HCT116 (cell line): ENCODE data around the gene GNB2. TPM values are rescaled to one million over a fixed set of nuclear protein-coding genes. Genes with fewer than 3 reads are reported as not detected.

Experiments used
- ATAC-seq: fragments of 200-7000 bp; cut with Tn5 transposase; 2 replicates; pipeline ENCODE4 v1.9.1; 2020; ENCODE audit warnings: mild to moderate bottlenecking, moderate library complexity
- BruUV-seq: library from RNA; stranded (reverse); fragments of 400-500 nt; replicated peaks from 2 replicates; lab custom pipeline; 2021; lab: Mats Ljungman, UMichigan
- CTCF ChIA-PET: fragments of 300-600 bp; sonication (Branson Sonifier 250); formaldehyde crosslinking; loops from one replicate; lab custom pipeline; 2021; ENCODE audit warnings: antibody characterized with exemption; lab: Charles Lee
- POLR2A ChIA-PET: fragments of 300-600, 350-600 bp; sonication (Branson Sonifier 250); formaldehyde crosslinking; loops from one replicate; lab custom pipeline; 2021; ENCODE audit warnings: antibody characterized with exemption; lab: Charles Lee
- RAD21 ChIA-PET, 2 experiments: fragments of 300-600 bp; sonication (Branson Sonifier 250); formaldehyde crosslinking; loops; one replicate each; lab custom pipeline; 2023; ENCODE audit warnings: low total read pairs in 2 of 2; ENCODE audit not compliant: uncharacterized antibody in 2 of 2, unreplicated experiment in 2 of 2, low non-redundant PET in 1 of 2; lab: Charles Lee
- DNase-seq: peaks from one replicate; pipeline ENCODE4 v3.0.0-alpha.2; 2010; ENCODE audit warnings: low read depth, low spot score
- H2AFZ ChIP-seq: fragments of 200-600 bp; shearing (Covaris generic), sonication (generic); 2 replicates; pipeline ENCODE4 v1.6.1; 2017; ENCODE audit warnings: low read depth, mixed run types, mixed read lengths, antibody characterized with exemption, low read length; ENCODE audit not compliant: poor library complexity, severe bottlenecking
- H3K27ac ChIP-seq: 2 replicates; pipeline ENCODE4 v1.5.1; 2012; ENCODE audit warnings: low read depth, low read length
- H3K27me3 ChIP-seq: fragments of 200-600 bp; sonication (generic); 2 replicates; pipeline ENCODE4 v1.6.1; 2016; ENCODE audit warnings: mixed run types, low read length, mixed read lengths; ENCODE audit not compliant: insufficient read depth
- H3K36me3 ChIP-seq, 2 experiments: fragments of 200-500 bp in 1 of 2; fragments of 200-600 bp in 1 of 2; sonication (Bioruptor generic) in 1 of 2; sonication (generic) in 1 of 2; 2 replicates each; pipeline versions ENCODE4 v1.5.1 to v1.6.1; 2014 to 2016; ENCODE audit warnings: low read length in 2 of 2, inconsistent platforms in 1 of 2, mixed read lengths in 1 of 2, mixed run types in 1 of 2; ENCODE audit not compliant: insufficient read depth in 2 of 2, control insufficient read depth in 1 of 2
- H3K4me1 ChIP-seq, 2 experiments: fragments of 200-600 bp in 1 of 2; sonication (generic) in 1 of 2; 2 replicates each; pipeline versions ENCODE4 v1.5.1 to v1.6.1; 2012 to 2017; ENCODE audit warnings: low read length in 2 of 2, inconsistent platforms in 1 of 2, mild to moderate bottlenecking in 1 of 2, mixed read lengths in 1 of 2, mixed run types in 1 of 2, moderate library complexity in 1 of 2; ENCODE audit not compliant: insufficient read depth in 2 of 2, control insufficient read depth in 1 of 2
- H3K4me2 ChIP-seq: fragments of 200-600 bp; sonication (generic); 2 replicates; pipeline ENCODE4 v1.6.1; 2017; ENCODE audit warnings: mixed run types, low read length, mixed read lengths
- H3K4me3 ChIP-seq, 2 experiments: fragments of 200-600 bp in 1 of 2; sonication (generic) in 1 of 2; replicated peaks in 1 of 2; 2 replicates each; pipeline ENCODE4 v1.5.1; 2011 to 2016; ENCODE audit warnings: low read length in 2 of 2, control low read depth in 1 of 2, low read depth in 1 of 2, mild to moderate bottlenecking in 1 of 2, mixed read lengths in 1 of 2, mixed run types in 1 of 2
- H3K79me2 ChIP-seq: fragments of 200-600 bp; sonication (generic); 2 replicates; pipeline ENCODE4 v1.6.1; 2017; ENCODE audit warnings: mild to moderate bottlenecking, mixed run types, low read length, moderate library complexity, mixed read lengths; ENCODE audit not compliant: insufficient read depth
- H3K9ac ChIP-seq: fragments of 200-600 bp; sonication (generic); 2 replicates; pipeline ENCODE4 v1.6.1; 2016; ENCODE audit warnings: low read length, mixed read lengths
- H3K9me2 ChIP-seq: fragments of 200-600 bp; sonication (generic), shearing (Covaris generic); 2 replicates; pipeline ENCODE4 v1.6.1; 2017; ENCODE audit warnings: mixed run types, mild to moderate bottlenecking, moderate library complexity; ENCODE audit not compliant: insufficient read depth
- H3K9me3 ChIP-seq, 2 experiments: fragments of 200-500 bp in 1 of 2; fragments of 200-600 bp in 1 of 2; sonication (Bioruptor generic) in 1 of 2; sonication (generic) in 1 of 2; 2 replicates each; pipeline ENCODE4 v1.6.1; 2014 to 2017; ENCODE audit warnings: low read length in 2 of 2, mixed read lengths in 2 of 2, inconsistent platforms in 1 of 2, low read depth in 1 of 2, mild to moderate bottlenecking in 1 of 2, mixed run types in 1 of 2, moderate library complexity in 1 of 2; ENCODE audit not compliant: control insufficient read depth in 1 of 2, insufficient read depth in 1 of 2
- H4K20me1 ChIP-seq: fragments of 200-600 bp; sonication (generic), shearing (Covaris generic); 2 replicates; pipeline ENCODE4 v1.6.1; 2017; ENCODE audit warnings: mixed run types, mild to moderate bottlenecking, moderate library complexity; ENCODE audit not compliant: insufficient read depth
- ELF1 ChIP-seq: IDR thresholded peaks from 2 replicates; pipeline ENCODE4 v1.6.1; 2012; ENCODE audit warnings: low read depth, borderline replicate concordance
- EZH2phosphoT487 ChIP-seq: fragments of 200-600 bp; IDR thresholded peaks from 2 replicates; pipeline ENCODE4 v1.6.1; 2018; ENCODE audit warnings: antibody characterized with exemption, borderline replicate concordance
- FOSL1 ChIP-seq: IDR thresholded peaks from 2 replicates; pipeline ENCODE4 v1.6.1; 2012; ENCODE audit warnings: low read depth
- MAX ChIP-seq: IDR thresholded peaks from 2 replicates; pipeline ENCODE4 v1.6.1; 2012
- POLR2A ChIP-seq: IDR thresholded peaks from 2 replicates; pipeline ENCODE4 v1.7.0; 2011; ENCODE audit warnings: borderline replicate concordance; ENCODE audit not compliant: insufficient read depth, insufficient read length; ENCODE audit errors: extremely low read depth
- POLR2AphosphoS5 ChIP-seq: IDR thresholded peaks from 2 replicates; pipeline ENCODE4 v1.6.1; 2011; ENCODE audit warnings: mild to moderate bottlenecking, low read depth, low read length, moderate library complexity
- REST ChIP-seq: IDR thresholded peaks from 2 replicates; pipeline ENCODE4 v1.6.1; 2012; ENCODE audit warnings: low read depth
- SIN3A ChIP-seq: IDR thresholded peaks from 2 replicates; pipeline ENCODE4 v1.6.1; 2012; ENCODE audit warnings: low read depth
- SP1 ChIP-seq: IDR thresholded peaks from 2 replicates; pipeline ENCODE4 v1.6.1; 2012; ENCODE audit warnings: low read depth
- SRF ChIP-seq: IDR thresholded peaks from 2 replicates; pipeline ENCODE4 v1.6.1; 2012; ENCODE audit warnings: low read depth
- YY1 ChIP-seq: IDR thresholded peaks from 2 replicates; pipeline ENCODE4 v1.6.1; 2011; ENCODE audit warnings: low read length, low read depth, moderate library complexity, mild to moderate bottlenecking; ENCODE audit not compliant: insufficient replicate concordance; ENCODE audit errors: extremely low read depth
- ZFX ChIP-seq: fragments of 450-650 bp; IDR thresholded peaks from 2 replicates; pipeline ENCODE4 v1.6.1; 2017
- ZNF274 ChIP-seq: fragments of 200-500 bp; sonication (Bioruptor generic); IDR thresholded peaks from 2 replicates; pipeline ENCODE4 v1.6.1; 2014; ENCODE audit warnings: mild to moderate bottlenecking, low read depth, low read length, inconsistent platforms
- intact Hi-C: fragments of 100-400 bp; cut with micrococcal nuclease; formaldehyde crosslinking; loops from 2 replicates; pipeline ENCODE4 v1.10.0; 2022
- total RNA-seq: library from RNA; stranded (reverse); gene quantifications from one replicate; pipeline ENCODE4 v1.2.1, GENCODE V29; 2021; ENCODE audit not compliant: unreplicated experiment

Gene GNB2
- total RNA-seq, 1 experiment from 2014 or later: 246 TPM

- H3K27ac ChIP-seq: peak overlapping the region; percentile 70
- peak overlapping the region; percentile 100 for H3K4me2 ChIP-seq
- no peaks in the 10 kb centered on the region for H4K20me1 ChIP-seq
- no peaks in the 10 kb centered on the region for H3K9me2 ChIP-seq
- no peaks in the 10 kb centered on the region for H3K36me3 ChIP-seq
- ChIA-PET POLR2A (interaction anchor here (0.8 to 1.2 kb wide), 3 partner anchors 14 to 20 kb away, joined by 3 read pairs; partner anchors contain the start of gene MOSPD3), RAD21 (interaction anchor here in 1 of 2 experiments (1.3 kb wide), 1 partner anchor 14 kb away, joined by 3 read pairs; the partner anchor contains the start of gene MOSPD3), CTCF (interaction anchor here (1.2 kb wide), 1 partner anchor 9 kb away, joined by 3 read pairs; no protein-coding TSS in a partner anchor)
- TF ChIP-seq SIN3A: no peak
- TF ChIP-seq ZFX: no peak
- peak; percentile 94 for TF ChIP-seq POLR2AphosphoS5
- no peak for TF ChIP-seq FOSL1
- peak overlapping the region; percentile 96 for H3K9ac ChIP-seq
- BruUV-seq: TSS peak; percentile 75
- peak overlapping the region; percentile 69 to 89 for H3K4me3 ChIP-seq
- intact Hi-C loops: no loop called here
- no peaks in the 10 kb centered on the region for H3K9me3 ChIP-seq
- ATAC-seq: peak; percentile 95
- H3K79me2 ChIP-seq: peaks cover 5% of the 10 kb centered on the region; the same call in 1 of the 2 replicates
- H3K4me1 ChIP-seq: peaks cover 0 to 18% of the 10 kb centered on the region in 2 experiments; a peak in 3 of 4 replicates
- DNase-seq: peak; percentile 63
- no peaks in the 10 kb centered on the region for H3K27me3 ChIP-seq
- no peak overlapping the region for H2AFZ ChIP-seq
These were observed 46.9 kb upstream of the GNB2 start for GRCh38 chr7:100626530-100627237.

- H3K9ac ChIP-seq: peak overlapping the region; percentile 96
- no peak overlapping the region for H2AFZ ChIP-seq
- H3K4me2 ChIP-seq: peak overlapping the region; percentile 100
- peak overlapping the region; percentile 70; the same call in 1 of the 2 replicates for H3K27ac ChIP-seq
- ChIA-PET RAD21 (no interaction called here), POLR2A (interaction anchor here (0.8 to 1.0 kb wide), 2 partner anchors 15 to 21 kb away, joined by 3 read pairs; partner anchors contain the start of gene MOSPD3), CTCF (no interaction called here)
- no TSS peak for BruUV-seq
- H3K36me3 ChIP-seq: no peaks in the 10 kb centered on the region
- no peaks in the 10 kb centered on the region for H4K20me1 ChIP-seq
- H3K4me3 ChIP-seq: peak overlapping the region; percentile 69 to 89
- intact Hi-C loops: no loop called here
- H3K27me3 ChIP-seq: no peaks in the 10 kb centered on the region
- H3K9me3 ChIP-seq: no peaks in the 10 kb centered on the region
- peaks cover 5% of the 10 kb centered on the region; the same call in 1 of the 2 replicates for H3K79me2 ChIP-seq
- no peaks in the 10 kb centered on the region for H3K9me2 ChIP-seq
- ATAC-seq: no peak
- peaks cover 0 to 23% of the 10 kb centered on the region in 2 experiments; a peak in 3 of 4 replicates for H3K4me1 ChIP-seq
- DNase-seq: no peak
- TF ChIP-seq ZNF274 (no peak), YY1 (no peak), POLR2A (no peak), SRF (no peak), SP1 (no peak), EZH2phosphoT487 (no peak), POLR2AphosphoS5 (no peak), MAX (no peak), ZFX (no peak), ELF1 (no peak), REST (no peak)
These were observed 46.3 kb upstream of the GNB2 start for GRCh38 chr7:100627238-100627549.
